Nephron progenitor cell (in vitro differentiated cells): ENCODE data around the gene ORAI3.

Experiments used
- DNase-seq: peaks from one replicate; pipeline ENCODE4 v3.0.0; 2021
- H3K27ac Mint-ChIP-seq: 2 replicates; pipeline ENCODE4 v1.8.0; 2021; ENCODE audit warnings: mild to moderate bottlenecking, moderate library complexity, mixed read lengths
- H3K27me3 Mint-ChIP-seq: 2 replicates; pipeline ENCODE4 v1.8.0; 2021; ENCODE audit warnings: mild to moderate bottlenecking, low read depth, mixed read lengths; ENCODE audit not compliant: poor library complexity
- H3K36me3 Mint-ChIP-seq: 2 replicates; pipeline ENCODE4 v1.8.0; 2021; ENCODE audit warnings: low read depth, mixed read lengths
- H3K4me1 Mint-ChIP-seq: 2 replicates; pipeline ENCODE4 v1.8.0; 2021; ENCODE audit warnings: mixed read lengths
- H3K4me3 Mint-ChIP-seq: 2 replicates; pipeline ENCODE4 v1.8.0; 2021; ENCODE audit warnings: mild to moderate bottlenecking, moderate library complexity, mixed read lengths
- H3K9me3 Mint-ChIP-seq: 2 replicates; pipeline ENCODE4 v1.8.0; 2021; ENCODE audit warnings: mild to moderate bottlenecking, moderate library complexity, mixed read lengths
- CTCF ChIP-seq: fragments of 200-600 bp; sonication (generic); IDR thresholded peaks from 2 replicates; pipeline ENCODE4 v1.5.0; 2021; ENCODE audit warnings: antibody characterized with exemption

Gene ORAI3

DNA sequence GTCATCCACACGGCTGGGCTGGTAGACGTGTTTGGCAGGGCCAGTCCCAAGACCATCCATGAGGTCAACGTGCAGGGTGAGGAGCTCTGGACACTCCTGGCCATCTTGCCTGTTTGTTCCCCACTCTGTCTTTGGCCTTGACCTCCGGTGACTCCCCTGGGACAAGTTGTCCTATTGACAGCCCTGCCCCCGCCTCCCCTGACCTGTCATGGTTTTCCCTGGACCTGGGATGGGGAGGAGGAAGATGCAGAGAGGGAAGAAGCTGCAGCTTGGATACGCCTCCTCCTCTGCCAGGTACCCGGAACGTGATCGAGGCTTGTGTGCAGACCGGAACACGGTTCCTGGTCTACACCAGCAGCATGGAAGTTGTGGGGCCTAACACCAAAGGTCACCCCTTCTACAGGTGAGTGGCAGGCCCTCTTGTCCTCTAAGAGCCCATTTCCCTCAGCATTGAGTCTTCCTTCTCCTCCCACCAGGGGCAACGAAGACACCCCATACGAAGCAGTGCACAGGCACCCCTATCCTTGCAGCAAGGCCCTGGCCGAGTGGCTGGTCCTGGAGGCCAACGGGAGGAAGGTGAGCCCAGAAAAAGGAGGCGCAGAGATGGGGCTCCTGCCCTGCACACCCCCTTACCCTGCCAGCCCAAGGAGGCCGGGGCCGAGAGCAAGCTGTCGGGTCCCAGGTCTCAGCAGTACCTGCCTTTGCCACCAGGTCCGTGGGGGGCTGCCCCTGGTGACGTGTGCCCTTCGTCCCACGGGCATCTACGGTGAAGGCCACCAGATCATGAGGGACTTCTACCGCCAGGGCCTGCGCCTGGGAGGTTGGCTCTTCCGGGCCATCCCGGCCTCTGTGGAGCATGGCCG is 37.5 kb downstream of the ORAI3 start:
- Mint-ChIP-seq H3K27ac (no peak overlapping the region), H3K27me3 (peaks cover 3% of the 10 kb centered on the region)

GRCh38 chr16:30987581-30988190 is 38.8 kb downstream of the ORAI3 start:
- Mint-ChIP-seq H3K4me1 (peaks cover 7% of the 10 kb centered on the region), H3K27me3 (peaks cover 3% of the 10 kb centered on the region), H3K4me3 (no peak overlapping the region), H3K36me3 (no peaks in the 10 kb centered on the region), H3K9me3 (no peaks in the 10 kb centered on the region), H3K27ac (no peak overlapping the region)
- TF ChIP-seq CTCF = no peak
- no peak for DNase-seq

More for the DNA sequence above, 37.5 kb downstream of the ORAI3 start:
- Mint-ChIP-seq H3K4me1 (peaks cover 5% of the 10 kb centered on the region), H3K4me3 (no peak overlapping the region), H3K36me3 (peaks cover 6% of the 10 kb centered on the region), H3K9me3 (no peaks in the 10 kb centered on the region)
- no peak for DNase-seq
- TF ChIP-seq CTCF = no peak

- Mint-ChIP-seq H3K4me3 (no peak overlapping the region), H3K27me3 (peaks cover 5% of the 10 kb centered on the region), H3K27ac (no peak overlapping the region), H3K9me3 (no peaks in the 10 kb centered on the region), H3K4me1 (peaks cover 12% of the 10 kb centered on the region), H3K36me3 (no peaks in the 10 kb centered on the region)
- no peak for TF ChIP-seq CTCF
- no peak for DNase-seq
Observed at GRCh38 chr16:30989469-30990047, 40.7 kb downstream of the ORAI3 start.

DNA sequence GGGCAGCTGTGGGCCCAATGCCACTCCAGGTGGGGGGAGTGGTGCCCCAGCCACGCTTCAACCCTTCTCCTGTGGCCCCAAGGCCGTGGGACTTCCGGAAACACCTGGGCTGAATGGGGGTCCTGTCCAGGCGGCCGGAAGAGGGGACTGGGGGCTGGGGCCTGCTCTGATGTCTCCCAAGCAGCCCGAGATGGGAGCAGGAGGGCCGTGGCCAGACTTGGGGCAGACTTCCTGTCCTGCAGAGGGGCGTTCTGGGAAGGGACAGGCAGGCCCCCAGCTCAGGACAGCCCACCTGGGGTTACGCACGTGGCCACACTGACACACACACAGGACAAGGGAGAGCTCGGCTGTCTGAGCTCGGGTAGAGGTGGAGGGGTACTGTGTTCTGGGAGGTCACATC is 41.2 kb downstream of the ORAI3 start:
- Mint-ChIP-seq H3K4me1 (peaks cover 12% of the 10 kb centered on the region), H3K4me3 (no peak overlapping the region), H3K36me3 (no peaks in the 10 kb centered on the region), H3K27me3 (peaks cover 11% of the 10 kb centered on the region), H3K27ac (no peak overlapping the region), H3K9me3 (no peaks in the 10 kb centered on the region)
- TF ChIP-seq CTCF = no peak
- DNase-seq = no peak

DNA sequence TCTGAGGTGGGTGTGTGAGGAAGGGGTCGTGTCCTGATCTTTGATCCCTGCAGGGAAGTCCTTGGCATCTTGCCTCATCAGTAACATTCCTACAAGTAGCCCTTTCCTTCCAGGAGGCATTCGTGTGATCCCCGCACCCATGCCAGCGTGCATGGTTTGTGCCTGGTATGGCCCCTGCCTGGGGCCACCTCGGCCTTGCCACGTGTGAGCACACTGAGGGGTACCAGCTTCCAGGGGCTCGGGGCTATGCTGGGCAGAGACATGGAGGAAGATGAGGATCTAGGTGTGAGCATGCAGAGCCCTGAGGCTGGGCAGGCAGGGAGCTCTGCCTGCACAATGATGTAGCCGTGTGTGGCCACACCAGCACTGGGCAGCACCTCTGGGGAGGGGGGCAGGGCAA is 42.2 kb downstream of the ORAI3 start:
- Mint-ChIP-seq H3K36me3 (no peaks in the 10 kb centered on the region), H3K27me3 (peaks cover 19% of the 10 kb centered on the region), H3K9me3 (no peaks in the 10 kb centered on the region), H3K4me3 (no peak overlapping the region), H3K27ac (peak overlapping the region; percentile 66), H3K4me1 (peaks cover 8% of the 10 kb centered on the region)
- no peak for TF ChIP-seq CTCF
- no peak for DNase-seq
